ENCODE measurements around the gene CDKL4. TPM values are rescaled to one million over a fixed set of nuclear protein-coding genes. Genes with fewer than 3 reads are reported as not detected.
"Not testable (repeated sequence)": the region's sequence is repeated elsewhere in the genome, so short reads cannot be mapped to it uniquely, and the experiment has no call there.

CDKL4 gene
- not detected in 2 replicates for total RNA-seq (2014; rRNA removed; shearing (Covaris generic))

DNA sequence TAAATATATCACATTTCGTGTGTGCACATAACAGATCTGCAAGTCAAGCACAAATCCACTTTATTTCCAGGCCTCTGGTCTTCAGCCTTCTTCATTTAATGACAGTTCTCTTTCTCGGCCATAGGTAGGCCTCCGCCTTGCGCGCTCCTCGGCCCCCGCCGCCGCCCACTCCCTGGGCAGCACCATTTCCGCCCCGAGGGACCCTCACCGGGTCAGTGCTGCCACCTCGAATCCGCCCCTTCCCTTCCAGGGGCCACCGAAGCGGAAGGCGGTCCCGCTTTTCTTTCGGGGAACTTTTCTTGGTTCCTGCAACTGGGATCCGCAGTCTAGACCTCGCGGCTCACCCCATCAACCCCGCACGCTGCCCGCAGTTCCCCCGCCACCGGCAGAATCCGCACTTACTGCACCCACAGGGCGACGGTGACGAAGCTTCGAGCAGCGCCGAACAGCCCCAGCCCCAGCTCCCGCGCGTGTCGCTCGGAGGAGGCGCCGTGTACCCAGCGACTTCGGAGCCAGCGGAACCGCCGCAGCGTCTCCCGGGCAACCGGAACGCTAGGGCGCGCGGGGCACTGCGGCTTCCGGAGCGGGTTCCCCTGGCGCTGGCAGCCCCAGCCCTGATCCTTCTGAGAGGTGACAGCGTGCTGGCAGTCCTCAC, at the start of gene CDKL4:
TSS of gene CDKL4 (minus strand) at position 502 of the 655 bp plus-strand sequence.
- DNase-seq (ENCODE audit: low read depth), result no peak

DNA sequence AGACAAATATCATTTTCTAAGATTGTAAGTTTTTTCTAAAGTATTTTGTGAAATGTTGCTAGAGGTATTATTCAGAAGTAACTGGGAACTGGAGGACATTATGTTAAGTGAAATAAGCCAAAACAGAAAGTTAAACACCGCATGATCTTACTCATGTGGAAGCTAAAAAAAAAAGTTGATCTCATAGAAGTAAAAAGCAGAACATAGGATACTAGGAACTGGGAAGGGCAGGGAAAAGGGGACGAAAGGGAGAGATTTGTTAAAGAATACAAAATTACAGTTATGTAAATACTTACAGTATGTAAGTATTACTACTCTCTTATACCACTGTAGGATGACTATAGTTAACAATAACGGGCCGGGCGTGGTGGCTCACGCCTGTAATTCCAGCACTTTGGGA, 46.7 kb upstream of the CDKL4 start:
- DNase-seq (ENCODE audit: low read depth), result no peak

DNA sequence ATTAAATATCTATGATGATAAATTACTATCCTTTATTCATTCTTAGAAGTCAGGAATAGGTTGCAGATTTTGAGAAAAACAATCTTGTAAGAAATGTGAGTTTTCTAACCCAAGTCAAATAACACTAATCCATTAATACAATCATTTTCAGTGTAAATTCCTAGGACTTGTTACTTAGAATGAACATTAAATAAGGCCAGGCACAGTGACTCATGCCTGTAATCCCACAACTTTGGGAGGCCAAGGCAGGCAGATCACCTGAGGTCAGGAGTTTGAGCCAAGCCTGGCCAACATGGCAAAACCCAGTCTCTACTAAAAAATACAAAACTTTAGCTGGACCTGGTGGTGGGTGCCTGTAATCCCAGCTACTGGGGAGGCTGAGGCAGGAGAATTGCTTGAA, 45.8 kb upstream of the CDKL4 start:
- DNase-seq (ENCODE audit: low read depth), result peak; percentile 64

DNA sequence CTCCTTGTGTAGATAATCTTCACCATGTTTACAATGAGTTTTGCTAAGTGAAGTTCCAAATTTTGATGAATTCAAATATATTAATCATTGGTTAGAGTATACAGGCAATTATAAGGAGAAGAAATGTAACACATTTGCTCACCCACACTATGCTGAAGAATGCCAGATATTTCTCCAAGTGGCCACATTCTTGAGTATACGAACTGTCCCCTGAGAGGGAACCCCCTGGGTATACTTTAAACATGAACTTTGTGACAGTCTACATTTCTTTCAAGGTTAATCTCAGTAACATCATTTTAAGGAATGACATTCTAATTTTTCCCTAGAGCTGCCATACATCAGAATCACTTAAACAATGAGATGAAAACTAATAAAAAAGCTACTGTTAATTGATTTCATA, 39.8 kb upstream of the CDKL4 start:
- no peak for DNase-seq (ENCODE audit: low read depth)

DNA sequence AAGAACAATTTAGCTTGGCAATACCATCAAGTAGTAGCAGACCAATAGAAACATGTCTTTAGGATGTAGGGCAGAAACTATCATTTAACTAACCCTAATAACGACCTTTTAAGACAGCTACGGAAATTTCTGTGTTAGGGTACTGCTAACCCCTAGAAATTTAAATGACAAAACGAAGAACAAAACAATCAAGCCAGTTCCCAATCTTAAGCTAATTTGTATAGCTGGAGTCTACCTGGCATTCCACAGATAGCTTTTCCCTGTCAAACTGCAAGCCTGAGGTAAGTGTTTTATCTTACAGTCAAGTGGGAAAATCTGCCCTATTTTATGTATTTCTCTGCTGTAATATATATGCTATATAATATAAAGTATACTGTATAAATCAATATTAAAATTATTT, 37.6 kb upstream of the CDKL4 start:
- DNase-seq (ENCODE audit: low read depth), result no peak

DNA sequence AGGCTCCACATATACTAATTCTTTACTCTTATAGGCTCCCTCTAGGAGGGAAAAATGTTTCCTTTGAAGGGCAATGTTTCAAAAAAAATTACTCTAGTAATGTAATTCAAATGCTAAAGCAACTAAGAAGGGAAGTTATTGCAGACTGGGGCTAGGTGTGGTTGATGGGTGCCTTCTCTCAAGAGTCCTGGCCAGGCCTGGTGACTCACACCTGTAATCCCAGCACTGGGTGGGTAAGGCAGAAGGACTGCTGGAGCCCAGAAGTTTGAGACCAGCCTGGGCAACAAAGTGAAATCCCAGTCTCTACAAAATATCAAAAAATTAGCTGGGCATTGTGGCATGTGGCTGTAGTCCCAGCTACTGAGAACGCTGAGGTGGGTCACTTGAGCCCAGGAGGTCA, 31.2 kb upstream of the CDKL4 start:
- peak; percentile 34 for DNase-seq (ENCODE audit: low read depth)

DNA sequence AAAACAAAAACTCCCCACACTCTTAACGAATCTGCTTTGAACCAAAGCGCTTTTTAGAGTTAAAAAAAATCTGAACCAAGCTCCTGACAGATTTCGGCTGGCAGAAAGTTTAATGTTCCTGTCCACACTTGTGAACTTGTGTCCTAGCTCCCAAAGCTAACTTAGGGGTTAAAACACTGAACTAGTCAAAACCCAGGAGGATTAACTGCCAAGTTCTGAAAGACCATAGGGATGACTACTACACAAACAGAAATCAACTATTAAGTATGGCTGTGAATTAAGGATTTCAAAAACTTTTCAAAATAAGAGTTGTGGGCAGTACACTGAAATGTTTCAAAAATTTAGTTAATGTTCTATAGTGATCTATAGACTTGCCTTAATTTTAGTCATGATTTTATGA, 26.2 kb upstream of the CDKL4 start:
- no peak for DNase-seq (ENCODE audit: low read depth)

DNA sequence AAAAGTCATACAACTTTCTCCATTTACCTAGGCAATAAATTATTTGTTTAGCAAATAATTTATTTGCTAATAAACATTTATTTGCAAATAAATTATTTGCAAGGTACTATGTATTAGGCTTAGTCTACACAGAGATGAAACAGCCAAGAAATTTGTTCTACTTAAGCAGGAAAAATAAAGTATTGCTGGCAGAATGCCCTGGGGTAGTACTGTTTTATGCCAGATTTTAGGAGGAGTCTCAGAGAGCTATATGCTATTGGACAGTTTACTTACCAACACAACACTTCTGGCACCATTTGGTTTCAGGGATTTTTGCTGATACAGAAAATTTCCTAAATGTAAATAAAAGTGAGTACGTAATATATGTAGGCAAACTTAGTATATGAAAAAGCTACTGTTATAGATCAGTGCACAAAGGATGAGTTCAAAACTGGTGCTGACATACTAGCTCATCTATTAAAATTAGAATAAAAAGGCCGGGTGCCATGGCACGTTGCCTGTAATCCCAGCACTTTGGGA, 23.2 kb upstream of the CDKL4 start:
- peak; percentile 18 for DNase-seq (ENCODE audit: low read depth)

DNA sequence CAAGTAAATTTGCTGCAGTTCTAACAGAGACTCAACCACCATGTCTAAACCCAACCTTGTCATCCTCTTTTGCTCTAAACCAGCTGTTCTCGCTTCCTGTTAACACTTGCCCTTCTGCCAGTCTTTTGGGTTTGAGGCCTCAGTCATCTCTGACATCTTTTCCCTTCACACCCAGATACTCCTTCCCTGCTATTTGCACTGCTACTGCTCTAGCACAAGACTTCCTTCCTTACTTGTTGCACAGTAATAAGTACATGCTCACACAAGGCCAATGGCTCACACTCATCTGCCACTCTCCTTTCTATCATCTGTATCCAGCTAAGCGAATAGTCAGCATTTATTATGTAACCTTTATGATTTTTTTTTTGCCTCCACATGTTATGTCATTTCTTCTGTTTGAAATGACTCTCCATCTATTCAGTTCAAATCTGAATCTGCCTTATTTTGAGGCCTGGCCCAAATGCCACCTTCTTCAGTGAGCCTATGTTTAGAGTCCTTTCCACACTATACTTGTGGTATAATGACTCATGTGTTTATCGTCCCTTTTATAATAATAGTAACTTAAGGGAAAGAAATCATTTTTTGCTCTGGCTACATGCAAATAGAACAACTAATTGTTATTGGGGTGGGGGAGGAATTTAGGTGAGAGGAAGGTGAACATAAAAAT, 22.5 kb upstream of the CDKL4 start:
- peak; percentile 41 for DNase-seq (ENCODE audit: low read depth)

DNA sequence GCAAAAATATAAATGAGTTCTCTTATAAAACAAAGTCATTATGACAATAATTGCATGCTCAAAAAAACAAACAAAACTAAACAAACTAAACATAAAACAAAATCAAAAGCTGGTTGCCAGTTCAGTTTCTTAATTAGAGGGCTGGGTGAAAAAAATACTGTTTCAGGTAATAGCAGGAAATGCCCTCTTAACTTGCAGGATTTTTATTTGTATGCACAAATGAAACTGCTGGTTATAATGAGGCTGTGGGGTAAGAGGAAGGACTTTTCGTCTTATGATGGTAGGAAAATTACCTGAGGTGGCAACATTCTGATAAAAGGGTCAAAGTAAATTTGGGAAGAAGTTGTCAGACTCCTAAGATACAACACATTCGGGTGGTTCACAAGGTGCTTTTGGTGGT, 21.5 kb upstream of the CDKL4 start:
- no peak for DNase-seq (ENCODE audit: low read depth)

DNA sequence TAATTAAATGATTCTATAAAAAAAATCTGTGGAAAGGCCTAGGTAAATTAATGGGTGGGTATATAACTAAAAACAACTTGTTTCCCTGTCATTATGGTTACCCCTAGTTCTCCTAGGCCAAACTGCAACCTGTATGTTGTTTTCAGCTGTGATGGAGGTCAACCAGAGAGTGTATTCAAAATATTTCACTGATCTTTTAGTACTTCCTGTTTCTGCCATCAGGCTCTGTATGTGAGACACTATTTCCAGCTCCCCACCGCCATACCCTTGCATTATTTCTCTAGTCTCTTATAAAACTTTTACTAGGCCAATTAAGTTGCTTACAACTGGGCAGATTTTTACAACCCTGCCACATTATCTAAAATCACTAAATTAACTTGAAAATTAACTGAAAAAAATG, 21.0 kb upstream of the CDKL4 start:
- no peak for DNase-seq (ENCODE audit: low read depth)

DNA sequence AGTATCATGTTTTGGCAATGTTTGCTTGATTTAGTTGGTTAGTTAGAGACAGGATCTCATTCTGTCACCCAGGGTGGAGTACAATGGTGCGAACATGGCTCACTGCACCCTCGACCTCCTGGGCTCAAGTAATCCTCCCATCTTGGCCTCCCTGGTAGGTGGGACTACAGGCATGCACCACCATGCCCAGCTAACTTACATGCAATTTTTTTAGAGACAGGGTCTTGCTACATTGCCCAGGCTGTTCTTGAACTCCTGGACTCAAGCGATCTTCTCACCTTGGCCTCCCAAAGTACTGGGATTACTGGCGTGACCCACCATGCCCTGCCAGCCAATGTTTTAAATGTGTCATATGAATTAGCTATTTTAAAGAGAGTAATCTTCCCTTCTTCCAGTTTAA, 16.3 kb upstream of the CDKL4 start:
- DNase-seq (ENCODE audit: low read depth), result no peak

DNA sequence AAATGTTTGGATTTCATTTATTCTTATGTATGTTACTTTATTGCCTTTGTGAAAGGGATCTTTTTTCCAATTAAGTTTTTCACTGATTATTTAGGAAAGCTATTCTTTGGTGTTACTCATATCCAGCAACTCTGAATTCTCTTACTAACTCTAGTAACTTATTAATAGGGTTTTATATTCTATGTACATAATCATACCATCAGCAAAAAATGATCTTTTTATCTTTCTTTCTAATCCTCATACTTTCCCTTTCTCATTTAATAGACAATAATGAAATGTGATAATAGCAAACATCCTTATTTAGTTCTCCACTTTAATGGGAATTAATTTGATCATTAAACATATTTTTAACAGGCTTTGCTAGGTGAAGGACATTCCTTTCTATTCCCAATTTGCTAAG, 12.3 kb upstream of the CDKL4 start:
- DNase-seq (ENCODE audit: low read depth), result no peak

DNA sequence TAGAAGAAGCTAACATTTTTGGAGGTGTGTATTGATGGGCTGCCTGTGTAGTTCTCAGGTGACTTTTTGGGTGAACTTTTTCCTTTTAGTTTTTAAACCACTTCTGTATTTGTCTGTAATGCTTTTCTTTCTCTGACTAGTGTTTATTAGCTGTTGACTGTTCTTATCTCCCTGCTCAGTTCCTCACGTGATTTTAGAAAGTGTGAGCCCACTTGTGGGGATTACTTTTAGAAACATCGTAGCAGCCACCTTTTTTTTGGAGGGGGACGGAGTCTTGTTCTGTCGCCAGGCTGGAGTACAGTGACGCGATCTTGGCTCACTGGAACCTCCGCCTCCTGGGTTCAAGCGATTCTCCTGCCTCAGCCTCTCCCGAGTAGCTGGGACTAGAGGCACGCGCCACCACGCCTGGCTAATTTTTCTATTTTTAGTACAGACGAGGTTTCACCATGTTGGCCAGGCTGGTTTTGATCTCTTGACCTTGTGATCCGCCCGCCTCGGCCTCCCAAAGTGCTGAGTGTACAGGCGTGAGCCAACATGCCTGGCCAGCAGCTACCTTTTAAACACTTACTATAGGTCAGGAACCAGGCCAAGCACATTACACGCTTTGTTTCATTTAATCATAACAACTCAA, 9.2 kb upstream of the CDKL4 start:
- no peak for DNase-seq (ENCODE audit: low read depth)

DNA sequence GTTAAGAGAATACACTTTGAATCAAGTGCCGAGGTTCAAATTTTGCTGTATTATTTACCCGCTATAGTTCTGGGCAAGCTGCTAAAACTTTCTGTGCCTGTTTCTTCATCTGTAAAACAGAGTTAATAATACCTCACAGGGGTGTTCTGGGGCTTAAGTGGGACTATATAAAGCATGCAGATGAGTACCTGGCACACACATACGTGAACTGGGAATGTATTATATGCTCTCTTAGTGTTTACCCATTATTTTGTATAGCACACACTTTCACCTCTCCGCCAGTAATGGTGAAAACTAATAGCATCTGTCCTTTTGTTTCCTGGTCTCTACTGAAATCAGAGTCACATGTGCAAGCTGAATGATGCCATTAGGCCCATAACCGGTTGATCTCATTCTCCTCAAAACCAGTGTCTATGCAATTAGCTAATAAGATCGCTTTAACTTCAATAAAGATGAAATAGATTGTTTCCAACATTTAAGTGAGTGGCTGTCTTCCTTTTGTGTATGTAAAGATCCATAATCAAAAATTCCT, 3.8 kb upstream of the CDKL4 start:
- no peak for DNase-seq (ENCODE audit: low read depth)

DNA sequence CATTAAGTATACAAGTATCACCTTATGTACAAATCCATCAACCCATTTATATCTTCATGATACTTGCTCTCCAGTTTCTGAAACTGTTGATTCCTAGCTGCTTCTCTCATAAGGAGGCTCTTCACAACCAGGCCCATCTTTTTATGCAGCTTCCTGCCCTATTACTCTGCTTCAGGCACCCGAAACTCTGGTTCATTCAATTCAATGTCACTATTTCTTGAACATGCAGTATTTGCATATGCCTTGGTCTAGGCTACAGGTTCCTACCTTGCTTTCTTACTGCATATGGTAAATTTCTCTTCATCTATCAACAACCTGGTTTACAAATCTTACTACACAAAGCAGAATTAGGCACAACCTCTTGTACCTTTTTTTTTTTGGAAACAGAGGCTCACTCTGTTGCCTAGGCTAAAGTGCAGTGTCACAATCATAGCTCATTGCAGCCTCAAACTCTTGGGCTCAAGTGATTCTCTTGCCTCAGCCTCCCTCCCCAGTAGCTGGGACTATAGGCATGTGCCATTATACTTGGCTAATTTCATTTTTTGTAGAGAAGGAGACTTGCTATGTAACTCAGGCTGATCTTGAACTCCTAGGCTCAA, 2.7 kb upstream of the CDKL4 start:
- DNase-seq (ENCODE audit: low read depth), result no peak

DNA sequence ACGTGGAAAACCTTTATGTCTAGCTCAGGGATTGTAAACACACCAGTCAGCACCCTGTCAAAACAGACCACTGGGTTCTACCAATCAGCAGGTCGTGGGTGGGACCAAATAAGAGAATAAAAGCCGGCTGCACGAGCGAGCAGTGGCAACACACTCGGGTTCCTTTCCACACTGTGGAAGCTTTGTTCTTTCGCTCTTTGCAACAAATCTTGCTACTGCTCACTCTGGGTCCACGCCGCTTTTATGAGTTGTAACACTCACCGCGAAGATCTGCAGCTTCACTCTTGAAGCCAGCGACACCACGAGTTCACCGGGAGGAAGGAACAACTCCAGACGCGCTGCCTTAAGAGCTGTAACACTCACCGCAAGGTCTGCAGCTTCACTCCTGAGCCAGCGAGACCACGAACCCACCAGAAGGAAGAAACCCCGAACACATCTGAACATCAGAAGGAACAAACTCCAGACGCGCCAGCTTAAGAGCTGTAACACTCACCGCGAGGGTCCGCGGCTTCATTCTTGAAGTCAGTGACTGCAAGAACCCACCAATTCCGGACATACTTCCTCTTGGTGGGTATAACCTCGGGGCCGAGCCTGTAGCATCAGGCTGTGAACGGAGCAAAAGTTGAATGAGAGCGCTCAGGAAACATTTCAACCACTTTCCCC, 1.3 kb upstream of the CDKL4 start:
- DNase-seq (ENCODE audit: low read depth), result not testable (repeated sequence)

DNA sequence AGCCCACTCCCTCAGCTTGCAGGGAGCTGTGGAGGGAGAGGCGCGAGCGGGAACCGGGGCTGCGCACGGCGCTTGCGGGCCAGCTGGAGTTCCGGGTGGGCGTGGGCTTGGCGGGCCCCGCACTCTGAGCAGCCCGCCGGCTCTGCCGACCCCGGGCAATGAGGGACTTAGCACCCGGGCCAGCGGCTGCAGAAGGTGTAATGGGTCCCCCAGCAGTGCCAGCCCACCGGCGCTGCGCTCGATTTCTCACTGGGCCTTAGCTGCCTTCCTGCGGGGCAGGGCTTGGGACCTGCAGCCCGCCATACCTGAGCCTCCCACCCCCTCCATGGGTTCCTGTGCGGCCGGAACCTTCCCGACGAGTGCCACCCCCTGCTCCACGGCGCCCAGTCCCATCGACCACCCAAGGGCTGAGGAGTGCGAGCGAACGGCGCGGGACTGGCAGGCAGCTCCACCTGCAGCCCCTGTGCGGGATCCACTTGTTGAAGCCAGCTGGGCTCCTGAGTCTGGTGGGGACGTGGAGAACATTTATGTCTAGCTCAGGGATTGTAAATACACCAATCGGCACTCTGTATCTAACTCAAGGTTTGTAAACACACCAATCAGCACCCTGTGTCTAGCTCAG, 582 bp upstream of the CDKL4 start:
- not testable (repeated sequence) for DNase-seq (ENCODE audit: low read depth)

DNA sequence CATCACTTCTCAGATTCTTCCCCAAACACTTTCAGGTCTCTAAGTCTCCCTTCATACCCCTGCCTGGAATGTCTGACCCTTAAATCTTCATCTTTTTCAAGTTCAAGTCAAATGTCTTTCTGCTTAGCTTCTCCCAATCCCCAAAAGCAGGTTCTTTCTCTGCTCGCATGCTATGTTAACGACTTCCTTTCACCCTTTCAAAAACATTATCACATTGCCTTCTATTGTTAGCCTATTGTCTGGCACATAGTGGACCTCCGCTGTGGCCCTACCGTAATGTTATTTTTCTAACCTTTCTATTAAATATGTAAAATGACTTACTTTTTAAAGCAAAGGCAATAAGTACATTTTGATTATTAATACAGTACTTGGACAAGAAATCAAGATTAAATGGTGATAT, 2.2 kb downstream of the CDKL4 start:
- no peak for DNase-seq (ENCODE audit: low read depth)

DNA sequence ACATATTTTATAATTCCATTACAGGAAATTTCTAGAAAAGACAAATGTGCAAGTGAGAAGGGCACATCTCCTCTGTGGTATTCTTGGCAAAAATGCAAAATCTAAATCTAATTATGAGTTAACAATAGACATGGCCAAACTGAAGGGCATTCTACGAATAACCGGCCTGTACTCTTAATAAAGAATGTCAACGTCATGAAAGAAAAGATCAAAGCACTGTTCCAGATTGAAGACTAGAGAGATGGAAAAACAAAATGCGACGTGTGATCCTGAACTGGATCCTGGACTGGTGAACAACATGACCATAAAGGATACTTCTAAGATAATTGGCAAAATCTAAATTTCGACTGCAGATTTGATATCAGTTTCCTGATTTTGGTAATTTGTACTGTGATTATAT, 3.0 kb downstream of the CDKL4 start:
- DNase-seq (ENCODE audit: low read depth), result no peak

DNA sequence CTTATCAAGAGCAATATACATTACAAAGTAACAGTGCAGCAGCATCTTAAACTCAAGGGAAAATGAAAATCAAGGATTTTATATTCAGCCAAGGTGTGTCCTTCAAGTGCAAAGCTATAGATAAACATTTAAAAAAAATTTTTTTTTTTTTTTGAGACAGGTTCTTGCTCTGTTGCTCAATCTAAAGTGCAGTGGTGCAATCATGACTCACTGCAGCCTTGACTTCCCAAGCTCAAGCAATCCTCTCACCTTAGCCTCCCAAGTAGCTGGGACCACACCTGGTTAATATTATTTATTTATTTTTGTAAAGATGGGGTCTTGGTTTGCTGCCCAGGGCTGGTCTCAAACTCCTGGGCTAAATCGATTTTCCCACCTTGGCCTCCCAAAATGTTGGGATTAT, 9.0 kb downstream of the CDKL4 start:
- no peak for DNase-seq (ENCODE audit: low read depth)

All from M059J (cell line).